Activated T-cell treated with anti-CD3 and anti-CD28 coated beads for 1 hour (primary cell): ENCODE data around the gene ARHGAP26.

Experiments used
- DNase-seq: peaks from one replicate; pipeline ENCODE4 v3.0.0-alpha.2; 2020; ENCODE audit warnings: low read depth

ARHGAP26 gene

GRCh38 chr5:142814122-142814521 lies 43.9 kb downstream of the ARHGAP26 start:
- no peak for DNase-seq

- no peak for DNase-seq
Observed at GRCh38 chr5:142815469-142815868, 45.3 kb downstream of the ARHGAP26 start.

DNA sequence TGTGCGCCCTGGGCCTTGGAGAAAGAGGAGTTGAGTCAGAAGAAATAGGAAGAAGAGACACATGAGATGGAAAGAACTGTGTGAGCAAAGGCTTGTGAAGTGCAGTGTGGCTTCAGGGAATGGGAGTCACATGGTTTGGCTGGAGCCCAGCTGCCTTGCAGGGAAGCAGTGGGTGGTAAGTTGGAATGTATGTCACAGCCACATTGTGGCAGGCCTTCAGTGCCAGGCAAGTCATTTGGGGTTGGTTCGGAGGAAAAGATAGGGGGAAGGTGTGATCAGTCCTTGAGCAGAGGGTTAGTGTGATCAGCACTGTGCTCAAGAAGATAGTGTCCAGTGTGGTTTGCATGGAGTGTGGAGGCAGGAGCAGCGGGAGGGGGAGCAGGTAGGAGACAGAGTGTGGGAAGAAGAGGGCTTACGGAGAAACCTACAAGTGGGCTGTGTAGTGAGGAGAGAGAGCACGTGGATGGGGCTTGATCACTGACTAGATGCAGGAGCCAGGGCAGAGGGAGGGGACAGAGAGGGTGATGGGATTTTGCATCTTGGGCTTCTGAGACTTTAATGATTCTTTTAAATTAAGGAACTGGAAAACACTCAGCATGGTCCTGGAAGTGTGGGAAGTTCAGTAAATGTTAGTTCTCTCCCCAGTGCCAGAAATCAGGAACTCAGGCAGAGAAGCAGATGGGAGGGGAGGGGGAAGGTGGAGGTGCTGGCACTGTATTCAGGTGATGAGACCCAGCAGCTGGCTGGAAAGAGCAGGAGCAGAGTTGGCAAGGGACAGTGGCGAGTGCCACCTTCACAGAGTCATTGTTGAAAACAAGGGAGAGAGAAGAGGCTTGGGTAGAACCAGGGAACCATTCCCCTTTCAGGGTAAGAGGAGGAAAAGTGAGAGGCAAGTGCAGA lies 46.6 kb downstream of the ARHGAP26 start:
- no peak for DNase-seq

DNA sequence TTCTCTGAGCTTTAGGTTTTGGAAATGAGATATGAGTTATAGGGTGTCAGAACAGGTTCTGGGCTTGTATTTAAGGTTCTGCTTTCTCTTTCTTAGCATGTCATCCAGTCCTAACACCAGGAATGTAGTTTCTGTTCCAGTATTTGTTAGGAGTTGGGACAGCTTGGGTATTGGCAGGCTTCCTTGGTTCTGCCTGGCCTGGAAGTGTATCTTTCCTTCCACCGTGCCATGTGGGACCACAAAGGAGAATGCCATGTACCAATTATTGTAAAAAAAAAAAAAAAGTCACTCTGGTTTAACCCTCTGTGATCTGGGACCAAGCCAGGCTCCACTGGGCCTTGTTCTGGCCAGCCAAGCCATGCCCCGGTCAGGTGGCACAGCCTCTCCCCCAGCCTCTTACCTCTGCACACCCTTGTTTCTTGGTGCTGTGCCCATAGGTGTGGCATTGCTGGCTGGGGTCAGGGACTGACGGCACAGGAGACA lies 47.8 kb downstream of the ARHGAP26 start:
- DNase-seq = no peak

DNA sequence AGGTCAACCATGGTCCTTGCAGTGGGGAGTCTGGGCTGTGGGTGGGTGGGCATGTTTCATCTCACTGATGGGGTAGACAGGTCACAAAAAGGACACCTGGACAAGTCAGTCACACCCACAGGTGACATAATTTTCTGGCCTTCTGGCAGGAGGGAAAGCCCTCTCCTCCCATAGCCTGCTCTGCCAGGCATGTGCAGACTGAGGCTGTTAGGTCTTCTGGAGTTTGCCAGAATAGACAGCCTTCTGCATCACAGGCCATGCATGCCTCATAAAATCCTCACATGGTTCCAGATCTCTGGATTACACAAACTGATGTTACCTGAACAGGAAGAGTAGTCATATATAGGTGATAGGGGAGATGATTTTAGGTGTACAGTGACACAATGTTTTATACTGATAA lies 49.1 kb downstream of the ARHGAP26 start:
- DNase-seq = no peak

GRCh38 chr5:142819825-142820224 lies 49.6 kb downstream of the ARHGAP26 start:
- DNase-seq = no peak

DNA sequence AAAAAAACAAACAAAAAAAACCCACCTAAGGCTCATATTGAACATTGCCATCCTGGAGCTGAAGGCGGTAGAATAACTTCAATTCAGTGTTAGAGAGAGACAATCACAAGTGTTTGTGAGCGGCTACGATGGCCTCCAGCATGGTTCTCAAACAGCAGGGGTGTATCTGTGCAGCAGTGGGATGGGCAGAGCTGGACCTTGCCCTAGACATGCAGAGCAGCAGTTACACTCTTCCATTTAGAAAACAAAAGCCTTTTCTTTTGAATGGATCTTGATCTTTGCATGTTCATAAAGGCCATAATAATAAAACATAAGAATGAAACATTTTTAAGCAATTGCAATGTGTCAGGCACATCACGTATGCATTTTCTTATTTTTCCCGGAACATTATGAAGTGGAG lies 50.3 kb downstream of the ARHGAP26 start:
- DNase-seq = no peak

GRCh38 chr5:142821034-142821732 lies 51.0 kb downstream of the ARHGAP26 start:
- no peak for DNase-seq

DNA sequence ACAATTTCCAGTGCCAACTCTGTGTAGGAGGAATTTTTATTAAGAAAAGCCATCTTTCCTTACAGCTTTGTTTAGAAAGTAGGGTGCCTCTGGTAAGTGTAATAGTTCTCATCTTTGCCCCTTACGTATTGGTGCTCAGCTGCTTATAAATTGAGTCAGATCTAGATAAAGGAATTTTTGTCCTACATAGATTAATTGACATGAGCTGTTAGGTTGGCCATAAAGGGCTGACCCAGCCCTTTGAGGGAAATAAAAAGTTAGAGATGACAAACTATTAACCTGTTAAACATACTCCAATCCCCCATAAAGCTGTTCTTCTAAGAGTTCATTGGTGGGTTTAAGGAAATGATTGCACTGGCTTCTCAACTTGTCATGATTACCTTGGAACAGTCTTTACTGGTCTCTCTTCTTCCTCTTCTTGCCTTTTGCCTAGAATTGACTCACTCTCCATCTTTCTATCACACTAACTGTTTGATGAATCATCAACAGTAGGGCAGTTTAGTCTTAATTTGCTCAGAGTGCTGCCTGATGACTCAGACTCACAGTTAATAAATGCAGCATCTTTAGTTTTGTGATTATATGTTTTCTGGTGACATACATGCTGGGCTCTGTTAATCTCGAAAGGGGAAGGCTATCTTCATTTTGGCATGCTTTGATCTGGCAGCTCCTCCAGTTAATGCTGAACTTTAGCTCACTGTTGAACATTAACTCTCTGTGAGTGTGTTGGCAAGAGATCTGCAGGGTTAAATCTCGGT lies 51.7 kb downstream of the ARHGAP26 start:
- DNase-seq = no peak

- DNase-seq = no peak
Observed at GRCh38 chr5:142823126-142823525, 52.9 kb downstream of the ARHGAP26 start.

DNA sequence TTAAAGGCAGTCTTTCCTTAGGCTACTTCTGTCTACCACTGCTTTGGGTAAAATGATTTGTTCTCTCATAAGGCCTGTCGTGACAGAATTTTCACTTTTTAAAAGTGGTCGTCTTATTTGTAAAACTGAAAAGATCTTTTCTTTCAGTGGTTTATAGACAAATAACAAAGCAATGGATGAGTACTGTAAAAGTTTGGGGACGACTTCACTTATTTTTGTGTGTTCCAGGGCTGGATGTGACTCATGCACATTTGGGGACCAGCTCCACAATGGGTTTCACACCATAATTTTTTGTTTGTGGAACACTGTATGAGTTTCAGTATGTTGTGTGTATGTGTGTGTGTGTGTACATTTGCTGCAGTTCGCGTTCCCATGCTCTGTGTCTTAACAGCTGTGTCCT lies 53.6 kb downstream of the ARHGAP26 start:
- DNase-seq = no peak

GRCh38 chr5:142824391-142824790 lies 54.2 kb downstream of the ARHGAP26 start:
- no peak for DNase-seq

- no peak for DNase-seq
Observed at GRCh38 chr5:142825378-142826089, 55.4 kb downstream of the ARHGAP26 start.

DNA sequence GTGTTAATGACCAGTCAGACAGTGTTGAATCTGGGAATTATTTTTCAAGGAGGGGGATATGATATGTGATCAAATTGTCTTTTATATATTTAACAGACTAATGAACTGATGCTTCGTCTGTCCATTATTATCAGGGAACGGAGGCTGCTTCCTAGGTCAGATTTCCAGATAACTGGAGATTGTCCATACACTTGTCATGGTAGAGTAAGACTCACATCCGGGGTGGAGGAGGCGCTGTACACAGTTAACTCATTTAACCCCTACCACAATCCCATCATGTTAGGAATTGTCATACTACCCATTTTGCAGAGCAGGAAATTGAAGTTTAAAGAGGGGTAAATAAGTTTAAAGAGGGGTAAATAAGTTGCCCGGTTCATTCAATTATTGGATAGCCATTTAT lies 55.9 kb downstream of the ARHGAP26 start:
- DNase-seq = no peak

DNA sequence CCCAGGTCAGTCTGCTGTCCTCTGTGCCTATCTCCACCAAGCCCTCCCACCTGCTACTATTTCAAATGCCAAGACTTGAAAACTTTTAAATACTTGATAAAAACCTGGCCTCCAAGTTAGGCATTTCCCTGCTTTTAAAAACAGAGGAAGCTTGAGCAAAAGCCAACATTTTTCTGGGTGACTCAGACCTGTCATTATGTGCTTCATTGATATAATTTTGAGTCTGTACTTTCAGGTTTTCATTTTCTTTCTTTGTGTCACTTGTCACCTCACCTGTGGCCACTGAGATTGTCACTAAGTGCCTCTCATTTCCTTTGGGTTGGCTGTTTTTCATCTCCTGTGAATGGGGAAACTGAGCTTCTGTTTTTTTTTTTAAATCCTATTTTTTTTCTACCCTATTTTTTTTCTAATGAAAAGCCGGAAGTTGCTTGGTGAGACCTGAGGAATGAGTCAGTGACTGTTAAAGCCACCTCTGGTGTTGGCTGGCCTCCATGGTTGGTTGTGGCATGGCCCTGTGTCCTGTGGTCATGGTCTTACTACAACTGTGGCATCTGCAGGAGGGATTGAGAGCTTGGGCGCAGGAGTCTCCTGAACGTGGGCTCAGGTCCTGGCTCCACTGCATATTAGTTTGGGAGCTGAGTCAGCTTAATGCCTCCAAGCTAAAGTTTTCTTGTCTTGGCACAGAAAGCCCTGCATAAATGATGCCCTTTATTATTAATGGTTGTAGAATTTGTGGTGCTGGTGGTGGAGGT lies 56.7 kb downstream of the ARHGAP26 start:
- DNase-seq = no peak

DNA sequence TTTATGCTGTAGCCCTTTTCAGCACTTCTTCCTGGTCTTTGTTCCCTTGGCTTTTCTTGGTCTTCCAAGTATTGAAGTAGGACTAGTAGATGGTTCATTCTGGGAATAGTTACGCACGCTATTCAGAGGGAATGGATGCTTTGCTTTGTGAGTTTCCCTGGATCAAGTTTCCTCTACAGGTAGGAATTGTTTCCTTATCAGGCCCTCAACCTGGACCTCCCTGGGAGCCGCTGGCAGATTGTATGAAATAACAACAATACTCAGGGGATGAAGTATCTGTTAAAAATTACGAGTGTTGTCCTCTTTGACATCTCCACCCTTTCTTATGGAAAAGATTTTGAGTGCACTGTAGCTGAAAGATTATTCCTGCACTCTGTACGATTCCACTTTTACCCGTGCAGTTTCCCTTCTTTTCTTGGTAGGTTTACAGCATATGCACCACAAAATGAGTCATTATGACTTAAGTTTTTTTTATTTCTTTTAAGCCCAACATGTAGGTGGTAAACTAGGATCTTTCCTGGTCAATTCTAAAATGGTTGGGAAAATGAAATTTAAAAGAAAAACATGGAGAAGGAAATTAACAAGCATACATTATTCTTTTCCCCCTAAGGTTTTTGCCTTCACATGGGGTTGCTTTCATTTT lies 57.9 kb downstream of the ARHGAP26 start:
- DNase-seq = no peak

DNA sequence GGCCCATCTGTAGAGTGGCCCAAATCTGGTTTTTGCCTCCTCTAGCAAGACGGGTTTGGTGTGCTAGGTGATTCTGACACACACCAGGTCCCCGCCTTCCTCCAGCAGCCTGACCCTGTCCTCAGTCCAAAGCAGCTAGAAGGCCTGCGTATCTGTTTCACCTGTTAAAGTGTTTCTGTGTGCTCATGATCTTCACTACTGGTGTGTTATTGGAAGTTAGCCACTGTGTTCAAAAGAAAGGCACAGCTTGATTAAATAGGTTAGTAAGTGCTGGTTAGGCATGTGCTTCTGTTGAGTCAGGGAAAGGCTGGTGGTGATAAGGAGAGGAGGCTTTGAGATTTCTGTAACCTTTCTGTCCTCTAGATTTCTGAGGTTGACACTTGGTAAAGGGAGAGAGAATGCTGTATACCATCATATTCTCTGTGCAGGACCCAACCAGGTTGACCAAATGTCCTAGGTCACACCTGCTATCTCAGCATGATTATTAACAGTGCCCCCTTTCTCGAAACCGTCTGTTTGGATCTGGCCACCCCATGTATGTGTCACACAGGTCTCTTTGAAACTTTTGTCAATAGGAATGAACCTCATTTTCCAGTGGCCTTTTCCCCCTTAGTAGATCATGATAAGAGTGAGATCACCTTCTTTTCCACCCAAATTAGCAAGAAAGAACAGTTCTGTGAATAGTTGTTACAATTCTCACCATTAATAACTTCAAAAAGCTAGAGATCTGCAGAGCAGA lies 58.8 kb downstream of the ARHGAP26 start:
- no peak for DNase-seq

GRCh38 chr5:142829801-142830220 lies 59.6 kb downstream of the ARHGAP26 start:
- no peak for DNase-seq

GRCh38 chr5:142830241-142831008 lies 60.2 kb downstream of the ARHGAP26 start:
- DNase-seq = no peak
